Lung (tissue), 12 donors: ENCODE results near the gene RNF182. TPM values are rescaled to one million over a fixed set of nuclear protein-coding genes. Genes with fewer than 3 reads are reported as not detected.

Source experiments
- ATAC-seq: fragments of 200-7000 bp; cut with Tn5 transposase; one replicate; pipeline ENCODE4 v1.9.1; 2020; ENCODE audit warnings: moderate number of reproducible peaks; ENCODE audit not compliant: insufficient read depth, low FRiP score
- DNase-seq, 3 donors: peaks; one replicate each; pipeline ENCODE4 v3.0.0-alpha.2; 2013 to 2017
- H3K27ac ChIP-seq, 2 donors: one replicate each; pipeline ENCODE4 v1.5.1; 2013; ENCODE audit warnings: mild to moderate bottlenecking in 2 of 2, moderate library complexity in 2 of 2, control low read depth in 1 of 2, inconsistent platforms in 1 of 2, low read depth in 1 of 2, low read length in 1 of 2
- H3K27me3 ChIP-seq, 3 donors: one replicate each; pipeline ENCODE4 v1.5.1; 2013; ENCODE audit warnings: low read length in 2 of 3; ENCODE audit not compliant: control insufficient read depth in 3 of 3, insufficient read depth in 3 of 3
- H3K36me3 ChIP-seq, 4 donors: one replicate each; pipeline ENCODE4 v1.5.1; 2013; ENCODE audit warnings: low read length in 4 of 4, mild to moderate bottlenecking in 1 of 4, moderate library complexity in 1 of 4; ENCODE audit not compliant: control insufficient read depth in 4 of 4, insufficient read depth in 4 of 4
- H3K4me1 ChIP-seq, 5 donors: one replicate each; pipeline ENCODE4 v1.5.1; 2013; ENCODE audit warnings: low read length in 5 of 5, mild to moderate bottlenecking in 2 of 5, moderate library complexity in 1 of 5; ENCODE audit not compliant: control insufficient read depth in 5 of 5, insufficient read depth in 5 of 5
- H3K4me3 ChIP-seq: one replicate; pipeline ENCODE4 v1.5.1; 2013; ENCODE audit warnings: mild to moderate bottlenecking, control low read depth, moderate library complexity
- H3K9ac ChIP-seq, 2 donors: one replicate each; pipeline ENCODE4 v1.5.1; 2013; ENCODE audit warnings: low read length in 2 of 2, control low read depth in 1 of 2; ENCODE audit not compliant: insufficient read depth in 1 of 2
- H3K9me3 ChIP-seq, 4 donors: one replicate each; pipeline ENCODE4 v1.5.1; 2013; ENCODE audit warnings: low read length in 3 of 4, mild to moderate bottlenecking in 1 of 4, moderate library complexity in 1 of 4; ENCODE audit not compliant: control insufficient read depth in 4 of 4, insufficient read depth in 3 of 4
- CTCF ChIP-seq: IDR thresholded peaks from 2 replicates; pipeline ENCODE4 v1.5.1; 2012; ENCODE audit warnings: mild to moderate bottlenecking; ENCODE audit errors: control extremely low read depth, extremely low read depth
- WGBS, 2 donors: extraction: QIAGEN DNeasy Blood & Tissue Kit; methylation state at CpG; one replicate each; pipeline ENCODE4 v1.1.7; 2013; 5-methylcytosine and 5-hydroxymethylcytosine counted together
- polyA plus RNA-seq, 2 donors: library from polyadenylated mRNA; stranded (reverse); fragments of 200-250 nt; gene quantifications; one replicate each; pipeline ENCODE4 v1.2.1, GENCODE V29; 2013
- total RNA-seq, 2 donors: library from RNA; depleted of rRNA in 1 of 2; stranded (reverse); fragments of >200 nt in 1 of 2; gene quantifications; one replicate each; pipeline ENCODE4 v1.2.1, GENCODE V29; 2014 to 2021
- donor health status: control.
- donor health status: control.
- donor health status: Bipolar disorder and iron deficiency.
- donor health status: healthy.
- donor health status: DM: yes; HTN: yes; CAD: no.

RNF182 gene
- total and polyA plus RNA-seq, 4 donors, result 0.90 to 5.0 (median 1.8) TPM

GRCh38 chr6:13992417-13993055 lies 67.8 kb downstream of the RNF182 start:
- Histone ChIP-seq H3K27ac (no peak overlapping the region), H3K27me3 (no peaks in the 10 kb centered on the region), H3K9me3 (no peaks in the 10 kb centered on the region), H3K36me3 (no peaks in the 10 kb centered on the region), H3K9ac (no peak overlapping the region), H3K4me3 (no peak overlapping the region), H3K4me1 (peaks cover 0 to 2% (median 0%) of the 10 kb centered on the region in 5 donors)
- 90 to 96% methylated on average over 5 of the region's 5 CpGs for WGBS, 2 donors
- DNase-seq (no peak), ATAC-seq (no peak)
- TF ChIP-seq CTCF, result no peak

DNA sequence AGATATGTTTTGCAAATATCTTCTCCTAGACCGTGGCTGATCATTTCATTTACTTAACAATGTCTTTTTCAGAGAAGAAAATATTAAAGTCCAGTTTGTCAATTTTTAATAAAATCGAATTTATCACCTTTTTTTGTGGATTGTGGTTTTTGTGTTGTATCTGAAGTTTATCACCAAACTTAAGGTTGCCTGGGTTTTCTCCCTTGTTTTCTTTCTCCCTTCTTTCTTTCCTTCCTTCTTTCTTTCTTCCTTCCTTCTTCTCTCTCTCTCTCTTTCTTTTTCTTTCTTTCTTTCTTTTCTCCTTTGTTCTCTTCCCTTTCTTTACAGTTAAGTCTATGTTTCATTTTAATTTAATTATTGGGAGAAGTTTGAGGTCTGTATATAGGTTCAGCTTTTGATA lies 68.7 kb downstream of the RNF182 start:
- no peak for TF ChIP-seq CTCF
- no peaks in the 10 kb centered on the region for H3K27me3 ChIP-seq
- no peaks in the 10 kb centered on the region for H3K36me3 ChIP-seq
- H3K27ac ChIP-seq, result no peak overlapping the region
- DNase-seq (no peak), ATAC-seq (no peak)
- no peaks in the 10 kb centered on the region for H3K4me1 ChIP-seq
- H3K4me3 ChIP-seq, result no peak overlapping the region
- H3K9ac ChIP-seq, result no peak overlapping the region
- WGBS, 2 donors, result 47 to 81% methylated on average over 2 of the region's 2 CpGs
- H3K9me3 ChIP-seq, result no peaks in the 10 kb centered on the region

GRCh38 chr6:13998356-13998755 lies 73.6 kb downstream of the RNF182 start:
- TF ChIP-seq CTCF, result no peak
- Histone ChIP-seq H3K9ac (no peak overlapping the region), H3K4me1 (peaks cover 0 to 4% (median 0%) of the 10 kb centered on the region in 5 donors), H3K27me3 (no peaks in the 10 kb centered on the region), H3K4me3 (no peak overlapping the region), H3K9me3 (peaks cover 0 to 3% (median 0%) of the 10 kb centered on the region in 4 donors), H3K27ac (no peak overlapping the region), H3K36me3 (no peaks in the 10 kb centered on the region)
- no peak for ATAC-seq
- 84 to 90% methylated on average over 3 of the region's 3 CpGs for WGBS, 2 donors
- DNase-seq, result no peak

GRCh38 chr6:14000901-14001300 lies 76.1 kb downstream of the RNF182 start:
- Histone ChIP-seq H3K9ac (no peak overlapping the region), H3K4me1 (peaks cover 0 to 4% (median 0%) of the 10 kb centered on the region in 5 donors), H3K27ac (no peak overlapping the region), H3K4me3 (no peak overlapping the region), H3K9me3 (peaks cover 0 to 3% (median 0%) of the 10 kb centered on the region in 4 donors), H3K36me3 (no peaks in the 10 kb centered on the region), H3K27me3 (no peaks in the 10 kb centered on the region)
- TF ChIP-seq CTCF, result no peak
- ATAC-seq, result no peak
- DNase-seq, result peak in 1 of 3 donors; percentile 26
- WGBS, 2 donors, result 82 to 84% methylated on average over 3 of the region's 3 CpGs
